Mucosa of gallbladder (tissue), 1 donor: Measurements from ENCODE around the gene TRIM44. TPM values are rescaled to one million over a fixed set of nuclear protein-coding genes. Genes with fewer than 3 reads are reported as not detected.
"Not testable (repeated sequence)": the region's sequence is repeated elsewhere in the genome, so short reads cannot be mapped to it uniquely, and the experiment has no call there.

Source experiments
- DNase-seq: peaks from one replicate; pipeline ENCODE4 v3.0.0-alpha.2; 2020; ENCODE audit warnings: low spot score
- total RNA-seq: library from RNA; stranded (reverse); gene quantifications from one replicate; pipeline ENCODE4 v1.2.1, GENCODE V29; 2021
- donor health status: DM: no; HTN: no; CAD: no.

TRIM44 gene
- total RNA-seq, 1 donor from 2014 or later = 69.8 TPM

- DNase-seq = no peak
These were observed 30.3 kb upstream of the TRIM44 start for GRCh38 chr11:35632301-35632700.

DNA sequence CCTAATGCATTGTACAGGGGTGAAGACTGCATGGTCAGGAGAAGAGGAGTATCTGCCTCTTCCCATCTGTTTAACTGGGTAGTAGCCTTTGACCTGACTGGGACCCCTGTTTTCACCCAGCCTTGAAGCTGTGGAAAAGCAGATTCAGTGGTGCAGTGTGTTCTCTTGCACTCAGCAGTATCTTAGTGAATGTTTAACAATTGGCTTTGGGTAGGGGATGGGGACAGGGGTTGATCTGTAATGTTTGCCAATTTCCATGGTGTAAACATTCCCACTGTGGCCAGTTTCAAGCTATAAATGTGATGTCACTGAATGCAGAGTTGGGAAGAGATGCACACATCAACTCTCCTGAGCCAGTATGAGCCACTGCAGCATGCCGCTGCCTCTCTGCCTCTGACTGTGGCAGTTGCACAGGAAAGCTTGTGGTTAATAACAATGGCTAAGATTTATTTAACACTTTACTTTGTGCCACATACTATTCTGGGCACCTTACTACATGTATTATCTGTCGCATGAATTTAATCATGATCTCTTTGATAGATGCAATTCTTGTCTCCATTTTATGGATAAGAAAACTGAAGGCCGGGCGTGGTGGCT, 28.6 kb upstream of the TRIM44 start:
- DNase-seq = no peak

DNA sequence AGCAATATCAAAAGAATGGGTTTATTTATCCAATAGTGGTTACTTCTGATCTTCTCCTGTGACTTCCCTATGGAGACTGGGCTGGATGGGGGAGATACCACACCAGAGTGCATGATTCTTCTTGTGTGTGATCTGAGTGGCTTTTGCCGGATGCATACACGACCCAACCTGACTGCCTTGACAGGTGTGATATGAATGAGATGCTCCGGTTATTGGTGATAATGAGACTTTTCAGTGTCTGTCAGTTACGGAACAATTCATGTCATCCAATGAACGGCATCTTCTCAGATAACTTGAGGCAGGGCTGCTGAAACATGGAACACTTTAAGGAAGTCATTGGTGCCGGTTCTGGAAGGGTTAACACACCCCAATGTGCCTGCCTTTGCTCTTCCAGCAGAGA, 26.6 kb upstream of the TRIM44 start:
- DNase-seq = no peak

- DNase-seq = no peak
These were observed 22.9 kb upstream of the TRIM44 start for GRCh38 chr11:35639591-35640179.

GRCh38 chr11:35641171-35641897, 21.2 kb upstream of the TRIM44 start:
- DNase-seq = no peak

GRCh38 chr11:35641964-35642363, 20.6 kb upstream of the TRIM44 start:
- DNase-seq = no peak

DNA sequence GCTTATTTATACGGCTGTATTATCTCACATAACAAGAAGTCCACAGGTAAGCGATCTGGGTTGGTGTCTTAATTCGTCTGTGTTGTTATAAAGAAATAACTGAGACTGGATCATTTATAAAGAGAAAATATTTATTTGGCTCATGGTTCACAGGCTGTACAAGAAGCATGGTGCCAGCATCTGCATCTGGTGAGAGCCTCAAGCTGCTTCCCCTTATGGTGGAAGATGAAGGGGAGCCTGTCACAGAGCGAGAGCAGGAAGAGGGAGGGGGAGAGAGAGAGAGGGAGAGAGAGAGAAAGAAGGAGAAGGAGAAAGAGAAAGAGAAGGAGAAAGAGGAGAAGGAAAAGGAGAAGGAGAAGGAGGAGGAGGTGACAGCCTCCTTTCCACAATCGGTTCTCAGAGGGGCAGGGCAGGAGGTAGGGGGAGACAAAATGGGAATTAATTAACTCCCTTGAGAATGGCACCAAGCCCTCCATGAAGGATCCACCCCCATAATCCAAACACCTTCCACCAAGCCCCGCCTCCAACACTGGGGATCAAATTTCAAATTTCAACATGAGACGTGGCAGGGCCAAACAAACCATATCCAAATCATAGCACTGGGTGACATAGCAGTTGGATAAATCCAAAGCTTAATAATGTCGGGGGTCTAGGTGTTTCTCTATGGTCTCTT, 15.0 kb upstream of the TRIM44 start:
- DNase-seq = no peak

DNA sequence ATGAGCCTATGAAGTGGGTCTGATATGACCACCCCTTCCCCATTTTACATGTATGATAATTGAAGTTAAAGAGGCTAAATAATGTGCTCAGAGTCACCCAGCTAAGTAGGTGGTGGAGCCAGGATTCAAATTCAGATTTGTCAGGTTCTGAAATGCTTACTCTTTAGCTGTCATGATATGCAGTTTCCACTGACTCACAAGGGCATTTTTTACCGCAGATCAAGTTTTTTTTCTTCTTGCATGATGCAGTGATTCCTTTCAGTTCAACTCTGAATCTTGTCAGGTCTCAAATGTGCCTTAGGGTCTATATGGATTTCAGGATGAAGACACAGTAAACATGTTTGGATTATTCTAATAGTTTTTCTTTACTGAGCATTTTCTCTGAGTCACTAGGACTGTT, 12.6 kb upstream of the TRIM44 start:
- no peak for DNase-seq

- DNase-seq = no peak
These were observed 12.1 kb upstream of the TRIM44 start for GRCh38 chr11:35650467-35650866.

GRCh38 chr11:35651263-35651662, 11.3 kb upstream of the TRIM44 start:
- no peak for DNase-seq

DNA sequence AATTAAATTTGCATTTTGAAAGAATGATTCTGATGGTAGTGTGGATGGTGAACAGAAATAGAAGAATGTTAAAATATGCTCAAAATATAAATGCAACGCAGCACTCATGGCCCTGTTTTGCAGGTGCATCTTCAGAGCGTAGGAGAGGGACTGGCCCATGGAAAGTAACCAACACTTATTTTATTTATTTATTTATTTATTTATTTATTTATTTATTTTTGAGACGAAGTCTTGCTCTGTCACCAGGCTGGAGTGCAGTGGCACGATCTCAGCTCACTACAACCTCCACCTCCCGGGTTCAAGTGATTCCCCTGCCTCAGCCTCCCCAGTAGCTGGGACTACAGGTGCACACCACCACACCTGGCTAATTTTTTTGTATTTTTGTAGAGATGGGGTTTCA, 9.8 kb upstream of the TRIM44 start:
- DNase-seq = not testable (repeated sequence)

DNA sequence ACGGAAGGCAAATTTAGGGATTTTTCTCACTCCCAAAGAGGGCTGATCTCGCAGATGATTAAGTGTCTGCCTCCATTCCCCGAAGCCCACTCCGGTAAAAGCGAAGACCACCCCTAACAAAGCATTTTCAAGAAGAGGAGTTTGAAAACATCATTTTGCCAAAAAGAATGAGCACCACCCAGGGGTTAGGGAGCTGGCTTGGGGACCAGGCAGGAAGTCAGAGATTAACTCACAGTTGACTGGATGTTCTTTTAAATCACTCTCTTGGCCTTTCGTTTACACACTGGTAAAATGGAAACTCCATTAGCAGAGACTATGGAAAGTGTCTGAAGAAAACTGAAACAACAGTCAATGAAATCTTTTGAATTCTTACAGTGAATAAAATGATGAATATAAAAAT, 7.9 kb upstream of the TRIM44 start:
- no peak for DNase-seq

DNA sequence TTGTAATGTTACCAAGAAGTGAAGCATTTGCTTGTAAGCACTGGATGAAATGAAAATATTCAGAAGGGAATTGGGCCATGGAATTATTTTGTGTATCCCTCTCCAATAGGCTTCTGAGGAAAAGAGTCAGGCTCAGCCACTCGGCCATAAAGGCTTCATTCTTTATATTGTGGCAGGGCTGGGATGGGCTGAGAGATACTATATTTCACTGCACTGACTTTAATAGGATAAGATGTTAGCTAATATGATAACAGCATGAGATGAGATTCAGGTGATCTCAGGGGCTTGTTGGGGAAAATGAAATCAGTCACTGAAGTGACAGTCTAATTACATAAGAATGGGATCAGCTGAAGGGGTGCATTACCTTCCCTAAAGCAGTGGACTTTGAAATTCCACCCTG, 7.3 kb upstream of the TRIM44 start:
- DNase-seq = no peak

DNA sequence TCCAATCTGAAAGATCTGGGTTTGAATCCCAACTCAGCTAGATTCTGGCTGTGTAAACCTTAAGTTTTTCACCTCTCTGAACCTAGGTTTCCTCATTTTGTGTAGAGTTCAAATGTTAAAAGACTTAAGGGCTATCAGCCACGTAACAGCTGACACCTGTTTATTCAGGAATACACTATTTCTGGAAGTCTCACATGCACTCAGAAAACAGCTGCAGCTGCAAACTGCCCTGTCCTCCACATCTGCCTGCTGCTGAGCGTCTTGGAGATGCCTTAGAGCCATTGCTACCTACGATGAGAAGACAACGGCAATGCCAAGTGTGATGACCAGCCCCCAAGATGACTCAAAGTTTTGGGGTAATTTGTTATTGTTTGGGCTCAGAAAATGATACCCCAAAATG, 6.7 kb upstream of the TRIM44 start:
- DNase-seq = no peak

DNA sequence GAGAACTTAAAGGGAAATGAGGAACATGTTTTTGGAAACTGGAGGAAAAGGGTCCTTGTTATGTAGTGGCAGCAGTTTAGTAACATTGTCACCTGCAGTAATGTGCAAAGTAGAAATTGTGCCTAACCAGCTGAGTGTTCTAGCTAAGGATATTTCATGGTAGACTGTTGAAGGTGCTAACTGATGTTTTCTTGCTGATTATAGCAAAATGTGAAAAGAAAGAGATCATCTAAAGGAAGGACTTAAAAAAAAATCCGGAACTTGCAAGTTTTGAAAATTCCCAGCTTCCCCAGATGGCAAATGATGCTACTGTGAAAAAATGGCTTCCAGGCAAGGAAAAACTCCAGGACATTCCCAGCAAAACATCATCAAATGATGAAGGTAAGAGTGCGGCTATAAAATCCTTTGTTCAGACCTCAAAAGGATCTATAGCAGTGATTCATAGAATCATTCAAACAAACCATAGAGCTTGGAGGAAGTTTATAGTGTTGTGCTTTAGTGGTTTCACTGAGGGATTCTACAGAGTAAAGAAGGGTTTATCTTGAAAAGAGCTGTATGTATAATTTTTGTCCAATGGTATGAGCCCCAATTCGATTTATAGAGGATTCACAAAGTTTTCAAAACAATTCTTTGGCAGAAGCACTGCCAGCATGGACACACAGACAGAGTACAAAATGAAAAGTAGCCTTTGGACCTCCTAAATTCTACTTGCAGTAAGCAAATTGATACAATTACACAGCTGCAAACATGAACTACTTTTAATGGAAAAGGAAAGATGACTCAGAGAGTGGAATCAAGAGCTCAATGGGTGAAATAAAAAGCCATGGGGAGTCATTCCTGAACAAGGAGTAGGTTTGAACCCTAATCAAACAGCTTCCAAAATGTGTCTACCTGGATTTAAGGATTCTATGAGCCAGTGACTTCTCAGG, 4.3 kb upstream of the TRIM44 start:
- no peak for DNase-seq

GRCh38 chr11:35661534-35661933, 1.0 kb upstream of the TRIM44 start:
- DNase-seq = no peak

GRCh38 chr11:35662061-35662648, 420 bp upstream of the TRIM44 start:
- no peak for DNase-seq

- DNase-seq = no peak
These were observed 780 bp downstream of the TRIM44 start for GRCh38 chr11:35663408-35663702.

DNA sequence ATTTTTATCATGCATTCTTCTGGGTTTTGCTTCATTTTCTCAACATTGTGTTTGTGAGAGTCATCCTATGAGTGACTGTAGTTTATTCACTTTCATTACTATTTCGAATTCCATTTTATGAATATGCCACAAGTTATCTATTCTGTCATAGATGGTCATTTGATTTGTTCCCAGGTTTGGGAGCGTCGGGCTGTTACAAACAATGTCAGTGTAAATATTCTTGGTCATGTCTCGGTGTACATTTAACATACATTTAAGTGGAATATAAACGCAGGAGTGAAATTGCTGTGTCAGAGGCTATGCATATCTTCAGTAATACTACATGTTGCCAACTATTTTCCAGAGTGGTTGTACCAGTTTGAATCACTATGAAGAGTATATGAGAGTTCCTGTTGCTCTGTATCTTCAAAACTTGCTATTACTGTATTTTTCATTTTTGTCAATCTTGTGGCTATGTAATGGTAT, 2.4 kb downstream of the TRIM44 start:
- DNase-seq = no peak

GRCh38 chr11:35667257-35667656, 4.7 kb downstream of the TRIM44 start:
- DNase-seq = no peak

DNA sequence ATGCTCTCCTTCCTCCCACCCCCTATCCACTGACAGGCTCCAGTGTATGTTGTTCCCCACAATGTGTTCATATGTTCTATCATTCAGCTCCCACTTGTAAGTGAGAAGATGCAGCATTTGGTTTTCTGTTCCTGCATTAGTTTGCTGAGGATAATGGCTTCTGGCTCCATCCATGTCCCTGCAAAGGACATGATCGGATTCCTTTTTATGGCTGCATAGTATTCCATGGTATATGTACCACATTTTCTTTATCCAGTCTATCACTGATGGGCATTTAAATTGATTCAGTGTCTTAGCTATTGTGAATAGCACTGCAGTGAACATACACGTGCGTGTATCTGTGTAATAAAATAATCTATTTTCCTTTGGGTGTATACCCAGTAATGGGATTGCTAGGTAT, 5.8 kb downstream of the TRIM44 start:
- DNase-seq = not testable (repeated sequence)
